ENCODE results near the gene WNK1. TPM values are rescaled to one million over a fixed set of nuclear protein-coding genes. Genes with fewer than 3 reads are reported as not detected.

WNK1 gene
- total RNA-seq, 1 experiment from 2014 or later = 117 TPM

DNA sequence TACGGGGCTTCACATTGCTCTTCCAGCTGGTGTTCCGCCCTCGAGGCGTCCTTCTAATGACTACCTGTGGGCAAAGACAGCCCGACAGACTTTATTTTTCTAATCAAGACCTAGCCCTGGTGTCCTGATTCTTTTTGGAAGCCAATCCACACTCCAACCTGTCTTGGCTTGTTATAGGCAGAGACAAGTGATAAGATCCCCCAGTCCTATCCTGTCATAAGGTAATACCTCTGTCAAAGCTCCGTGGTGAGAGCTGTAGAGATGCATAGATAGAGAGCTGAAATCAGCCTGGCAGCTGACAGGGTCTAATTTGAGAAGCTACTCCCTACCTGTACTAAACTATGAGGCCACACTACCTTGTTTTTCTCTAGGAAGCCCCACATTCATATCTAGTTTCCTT is 11.5 kb upstream of the WNK1 start:
- H4K20me1 ChIP-seq (ENCODE audit: control insufficient read depth, insufficient read depth, insufficient read length) = no peaks in the 10 kb centered on the region
- H3K4ac ChIP-seq (ENCODE audit: low read depth, low read length) = no peak overlapping the region
- H3K14ac ChIP-seq (ENCODE audit: insufficient read depth, low read length) = no peak overlapping the region
- H2BK12ac ChIP-seq (ENCODE audit: insufficient read length, low read depth, low read length) = no peak overlapping the region
- no peak overlapping the region for H3K56ac ChIP-seq (ENCODE audit: insufficient read length, low read depth, low read length)
- H3K4me1 Mint-ChIP-seq = peaks cover 0 to 3% of the 10 kb centered on the region in 2 experiments; a peak in 2 of 4 replicates
- no peak overlapping the region for H3K27ac ChIP-seq (ENCODE audit: insufficient read length, low read depth, low read length)
- no peaks in the 10 kb centered on the region; the same call in 1 of the 2 replicates for H3K27me3 Mint-ChIP-seq (ENCODE audit: low read depth)
- H2AFZ ChIP-seq (ENCODE audit: low read length) = peak overlapping the region; percentile 6
- H2BK120ac ChIP-seq (ENCODE audit: low read depth, low read length, poor library complexity, severe bottlenecking) = no peak overlapping the region
- H3T11ph ChIP-seq (ENCODE audit: low read length) = no peak overlapping the region
- no peaks in the 10 kb centered on the region for H3K79me1 ChIP-seq (ENCODE audit: insufficient read depth, low read depth, low read length, poor library complexity, severe bottlenecking)
- H3K4me2 ChIP-seq (ENCODE audit: insufficient read depth, insufficient read length, low read length) = no peak overlapping the region
- no peaks in the 10 kb centered on the region for H3K9me3 ChIP-seq (ENCODE audit: control insufficient read depth, low read depth, low read length)
- no peak overlapping the region for H2BK15ac ChIP-seq (ENCODE audit: low read depth, low read length)
- no peak overlapping the region for H2BK5ac ChIP-seq (ENCODE audit: insufficient read length, low read length)
- no peak overlapping the region for H2BK20ac ChIP-seq (ENCODE audit: low read depth, low read length, poor library complexity, severe bottlenecking)
- no peak overlapping the region for H4K8ac ChIP-seq (replicated peaks; ENCODE audit: insufficient read length, low read depth, low read length)
- H3K36me3 Mint-ChIP-seq (ENCODE audit: insufficient read depth in 1 of 3, low read depth in 3 of 3) = no peaks in the 10 kb centered on the region
- H4K91ac ChIP-seq (ENCODE audit: insufficient read length, low read depth, low read length) = no peak overlapping the region
- H3K4me3 Mint-ChIP-seq = no peak overlapping the region
- no CpG with 5 or more reads among the region's 6 CpGs for WGBS (ENCODE audit: extremely low coverage, insufficient read length, low lambda C conversion rate)
- H2AK5ac ChIP-seq (ENCODE audit: insufficient read length, low read length) = no peak overlapping the region
- no peaks in the 10 kb centered on the region for H3K79me2 ChIP-seq (ENCODE audit: insufficient read depth, low read length)
- H3K4me1 ChIP-seq (ENCODE audit: insufficient read depth, low read length) = no peaks in the 10 kb centered on the region
- DNase-seq = no peak
- no peaks in the 10 kb centered on the region for H3K27me3 ChIP-seq (ENCODE audit: insufficient read depth, low read length)
- no peak overlapping the region for H3K9ac ChIP-seq (ENCODE audit: extremely low read depth, insufficient read length, low read length)
- no peak overlapping the region for H4K5ac ChIP-seq (ENCODE audit: insufficient read length, low read depth, low read length)
- no peak overlapping the region for H3K27ac Mint-ChIP-seq
- H3K23ac ChIP-seq (ENCODE audit: insufficient read length, low read depth, low read length) = no peak overlapping the region
- H3K18ac ChIP-seq (ENCODE audit: insufficient read length, low read depth, low read length) = no peak overlapping the region
- TF ChIP-seq, protein P1, sequence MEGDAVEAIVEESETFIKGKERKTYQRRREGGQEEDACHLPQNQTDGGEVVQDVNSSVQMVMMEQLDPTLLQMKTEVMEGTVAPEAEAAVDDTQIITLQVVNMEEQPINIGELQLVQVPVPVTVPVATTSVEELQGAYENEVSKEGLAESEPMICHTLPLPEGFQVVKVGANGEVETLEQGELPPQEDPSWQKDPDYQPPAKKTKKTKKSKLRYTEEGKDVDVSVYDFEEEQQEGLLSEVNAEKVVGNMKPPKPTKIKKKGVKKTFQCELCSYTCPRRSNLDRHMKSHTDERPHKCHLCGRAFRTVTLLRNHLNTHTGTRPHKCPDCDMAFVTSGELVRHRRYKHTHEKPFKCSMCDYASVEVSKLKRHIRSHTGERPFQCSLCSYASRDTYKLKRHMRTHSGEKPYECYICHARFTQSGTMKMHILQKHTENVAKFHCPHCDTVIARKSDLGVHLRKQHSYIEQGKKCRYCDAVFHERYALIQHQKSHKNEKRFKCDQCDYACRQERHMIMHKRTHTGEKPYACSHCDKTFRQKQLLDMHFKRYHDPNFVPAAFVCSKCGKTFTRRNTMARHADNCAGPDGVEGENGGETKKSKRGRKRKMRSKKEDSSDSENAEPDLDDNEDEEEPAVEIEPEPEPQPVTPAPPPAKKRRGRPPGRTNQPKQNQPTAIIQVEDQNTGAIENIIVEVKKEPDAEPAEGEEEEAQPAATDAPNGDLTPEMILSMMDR (conservative IDR thresholded peaks at IDR 0.05) = no peak
- no peaks in the 10 kb centered on the region for H3K23me2 ChIP-seq (ENCODE audit: insufficient read length, low read depth, low read length, poor library complexity, severe bottlenecking)
- no peaks in the 10 kb centered on the region for H3K9me3 Mint-ChIP-seq

Measured in H9 (cell line).